ENCODE data around the gene FARP1.

The FARP1 gene

DNA sequence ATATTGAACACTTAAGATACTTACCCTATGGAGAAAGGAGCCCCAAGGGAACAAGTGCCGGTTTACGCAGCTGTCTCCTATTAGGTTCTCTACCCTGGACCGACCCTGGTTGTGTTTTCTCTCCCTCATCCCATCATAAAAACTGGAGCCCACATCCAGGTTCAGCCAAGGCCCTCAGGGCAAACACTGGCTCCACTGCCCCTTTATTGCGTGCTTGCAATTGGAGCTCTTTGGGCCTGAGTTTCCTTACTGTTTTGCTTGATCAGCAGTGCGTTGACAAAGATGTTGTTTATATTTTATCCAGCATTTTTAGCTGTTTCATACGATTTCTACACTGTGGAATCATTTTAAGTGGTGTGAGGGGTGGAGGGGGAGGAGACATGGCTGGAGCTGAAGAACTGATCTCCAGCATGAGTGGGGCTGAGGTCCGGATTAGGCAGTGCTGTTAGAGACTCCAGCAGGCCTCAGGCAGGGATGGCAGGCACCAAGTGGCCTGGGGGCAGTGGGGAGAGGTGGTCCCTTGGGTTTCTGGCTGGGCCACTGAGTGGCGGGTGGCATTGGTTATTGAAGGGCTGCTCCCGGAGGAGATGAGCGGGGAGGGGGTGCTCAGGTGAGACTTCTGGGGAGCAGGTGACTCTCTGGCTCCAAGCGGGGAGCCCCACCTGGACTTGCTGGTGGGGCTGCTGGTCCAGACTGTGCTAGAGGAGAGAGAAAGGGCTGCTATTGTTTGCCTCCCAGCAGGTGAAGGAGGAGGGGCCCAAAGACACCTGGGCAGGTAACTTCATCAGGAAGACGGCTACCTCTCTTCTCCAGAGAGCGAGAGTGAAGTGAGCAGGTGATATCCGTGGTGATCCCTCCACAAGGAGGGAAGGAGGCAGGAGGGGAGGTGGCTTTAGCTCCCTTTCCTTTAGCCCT, 96.5 kb downstream of the FARP1 start:
- CTCF ChIA-PET, result no interaction called here
- no peak overlapping the region for H3K4me3 ChIP-seq (ENCODE audit: low read depth, low read length)
- DNase-seq (ENCODE audit: low read depth, low spot score), result no peak
- TF ChIP-seq CTCF (IDR thresholded peaks at IDR 0.05; ENCODE audit: insufficient read depth, low read length, missing control alignments), result no peak
- POLR2A ChIA-PET, result no interaction called here

DNA sequence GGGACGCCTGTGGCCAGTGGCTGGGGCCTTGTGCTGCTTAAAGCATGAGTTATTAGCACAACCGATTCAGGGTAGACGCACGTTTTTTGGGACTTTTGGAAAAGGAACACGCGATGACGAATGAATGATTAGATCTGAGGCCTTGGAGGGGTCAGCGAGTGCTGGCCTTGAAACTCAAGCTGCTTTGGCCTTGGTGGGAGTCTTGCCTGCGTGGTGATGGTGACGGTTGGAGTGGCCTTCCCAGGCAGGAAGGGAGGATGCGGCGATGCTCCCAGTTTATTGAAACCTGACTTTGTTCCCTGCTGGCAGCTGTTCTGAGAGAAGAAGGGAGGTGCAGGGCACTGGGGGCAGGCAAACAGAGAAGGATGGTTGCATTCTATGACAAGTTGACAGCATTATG, 97.2 kb downstream of the FARP1 start:
- no peak for TF ChIP-seq CTCF (IDR thresholded peaks at IDR 0.05; ENCODE audit: insufficient read depth, low read length, missing control alignments)
- ChIA-PET POLR2A (no interaction called here), CTCF (no interaction called here)
- no peak overlapping the region for H3K4me3 ChIP-seq (ENCODE audit: low read depth, low read length)
- DNase-seq (ENCODE audit: low read depth, low spot score), result no peak

DNA sequence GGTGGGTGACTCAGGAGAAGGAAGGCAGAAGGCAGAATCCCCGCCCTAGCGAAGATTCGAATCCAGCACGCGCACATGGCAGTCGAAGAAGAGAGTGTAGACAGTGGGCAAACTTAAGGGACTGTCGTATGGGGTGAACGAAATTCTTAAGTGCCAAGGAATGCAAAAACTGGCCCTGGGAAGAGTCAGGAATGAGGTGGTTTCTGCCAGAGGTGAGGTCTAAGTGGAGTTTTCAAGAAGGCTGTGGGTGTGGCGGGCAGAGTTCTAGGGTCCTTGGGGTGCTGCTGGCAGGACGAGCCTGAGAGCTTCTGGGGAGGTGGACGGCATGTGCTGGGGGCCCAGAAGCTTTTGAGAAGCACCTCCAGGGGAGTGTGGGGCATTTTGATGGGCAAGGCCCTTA, 98.1 kb downstream of the FARP1 start:
- CTCF ChIA-PET, result no interaction called here
- H3K4me3 ChIP-seq (ENCODE audit: low read depth, low read length), result no peak overlapping the region
- POLR2A ChIA-PET, result no interaction called here
- no peak for DNase-seq (ENCODE audit: low read depth, low spot score)
- TF ChIP-seq CTCF (IDR thresholded peaks at IDR 0.05; ENCODE audit: insufficient read depth, low read length, missing control alignments), result no peak

DNA sequence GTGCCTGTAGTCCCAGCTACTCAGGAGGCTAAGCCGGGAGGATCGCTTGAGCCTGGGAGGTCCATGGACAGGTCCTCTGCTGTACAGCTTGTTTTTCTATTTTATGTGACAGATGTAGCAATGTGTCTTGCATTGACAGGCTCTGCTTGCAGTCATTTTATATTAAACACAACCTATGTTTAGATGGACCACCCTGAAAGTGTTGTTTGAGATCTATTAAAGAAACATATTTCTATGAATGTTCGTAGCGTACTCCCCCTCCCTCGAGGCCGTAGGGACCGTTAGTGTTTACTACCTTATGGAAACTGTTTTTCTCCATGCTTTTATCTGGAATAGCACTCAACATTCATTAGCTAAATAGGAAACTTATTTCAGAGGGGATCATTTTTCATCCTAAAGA, 99.1 kb downstream of the FARP1 start:
- no peak for TF ChIP-seq CTCF (IDR thresholded peaks at IDR 0.05; ENCODE audit: insufficient read depth, low read length, missing control alignments)
- DNase-seq (ENCODE audit: low read depth, low spot score), result no peak
- CTCF ChIA-PET, result interaction anchor here (1.1 kb wide), 1 partner anchor 208 kb away, joined by 3 read pairs; no protein-coding TSS in a partner anchor
- POLR2A ChIA-PET, result no interaction called here
- H3K4me3 ChIP-seq (ENCODE audit: low read depth, low read length), result no peak overlapping the region

- no peak for TF ChIP-seq CTCF (IDR thresholded peaks at IDR 0.05; ENCODE audit: insufficient read depth, low read length, missing control alignments)
- H3K4me3 ChIP-seq (ENCODE audit: low read depth, low read length), result no peak overlapping the region
- ChIA-PET CTCF (interaction anchor here (1.1 kb wide), 1 partner anchor 208 kb away, joined by 3 read pairs; no protein-coding TSS in a partner anchor), POLR2A (no interaction called here)
- no peak for DNase-seq (ENCODE audit: low read depth, low spot score)
These were observed 99.5 kb downstream of the FARP1 start for GRCh38 chr13:98242403-98242802.

DNA sequence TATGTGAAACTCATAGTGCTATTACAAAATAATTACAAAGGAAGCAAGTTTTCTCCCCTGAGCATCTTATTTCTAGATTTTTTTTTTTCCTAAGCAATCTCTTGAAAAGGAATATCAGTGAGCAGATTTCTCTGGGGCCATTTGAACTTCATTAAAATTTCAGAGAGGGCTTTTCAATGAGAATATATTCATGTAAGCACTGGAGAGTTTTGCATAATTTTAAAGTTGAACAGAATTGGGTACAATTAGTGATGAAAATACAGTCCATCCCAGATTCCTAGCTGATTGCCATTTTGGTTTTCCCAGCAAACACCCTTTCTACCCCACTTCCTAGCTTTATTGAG, 101.0 kb downstream of the FARP1 start:
- DNase-seq (ENCODE audit: low read depth, low spot score), result no peak
- no peak overlapping the region for H3K4me3 ChIP-seq (ENCODE audit: low read depth, low read length)
- CTCF ChIA-PET, result no interaction called here
- POLR2A ChIA-PET, result no interaction called here
- no peak for TF ChIP-seq CTCF (IDR thresholded peaks at IDR 0.05; ENCODE audit: insufficient read depth, low read length, missing control alignments)

All from AG04449 (cell line).